ENCODE results near the gene UFD1. TPM values are rescaled to one million over a fixed set of nuclear protein-coding genes. Genes with fewer than 3 reads are reported as not detected.

UFD1 gene
- total and polyA plus RNA-seq, 9 of the 15 experiments (the other 6 are each of a cell fraction or from before 2014, with no cell fraction given) = 238 to 645 (median 363) TPM

GRCh38 chr22:19492504-19493174 is 13.6 kb upstream of the UFD1 start (continued):
- TF ChIP-seq, protein P1, sequence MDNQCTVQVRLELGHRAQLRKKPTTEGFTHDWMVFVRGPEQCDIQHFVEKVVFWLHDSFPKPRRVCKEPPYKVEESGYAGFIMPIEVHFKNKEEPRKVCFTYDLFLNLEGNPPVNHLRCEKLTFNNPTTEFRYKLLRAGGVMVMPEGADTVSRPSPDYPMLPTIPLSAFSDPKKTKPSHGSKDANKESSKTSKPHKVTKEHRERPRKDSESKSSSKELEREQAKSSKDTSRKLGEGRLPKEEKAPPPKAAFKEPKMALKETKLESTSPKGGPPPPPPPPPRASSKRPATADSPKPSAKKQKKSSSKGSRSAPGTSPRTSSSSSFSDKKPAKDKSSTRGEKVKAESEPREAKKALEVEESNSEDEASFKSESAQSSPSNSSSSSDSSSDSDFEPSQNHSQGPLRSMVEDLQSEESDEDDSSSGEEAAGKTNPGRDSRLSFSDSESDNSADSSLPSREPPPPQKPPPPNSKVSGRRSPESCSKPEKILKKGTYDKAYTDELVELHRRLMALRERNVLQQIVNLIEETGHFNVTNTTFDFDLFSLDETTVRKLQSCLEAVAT (IDR thresholded peaks at IDR 0.05) = no peak
- no peak for TF ChIP-seq ZNF717 (CRISPR knock-in tag; IDR thresholded peaks at IDR 0.05)
- TF ChIP-seq RUNX1 (IDR thresholded peaks at IDR 0.05; ENCODE audit: low read depth) = no peak
- TF ChIP-seq COPS2 (conservative IDR thresholded peaks at IDR 0.05) = no peak
- TF ChIP-seq, protein P2, sequence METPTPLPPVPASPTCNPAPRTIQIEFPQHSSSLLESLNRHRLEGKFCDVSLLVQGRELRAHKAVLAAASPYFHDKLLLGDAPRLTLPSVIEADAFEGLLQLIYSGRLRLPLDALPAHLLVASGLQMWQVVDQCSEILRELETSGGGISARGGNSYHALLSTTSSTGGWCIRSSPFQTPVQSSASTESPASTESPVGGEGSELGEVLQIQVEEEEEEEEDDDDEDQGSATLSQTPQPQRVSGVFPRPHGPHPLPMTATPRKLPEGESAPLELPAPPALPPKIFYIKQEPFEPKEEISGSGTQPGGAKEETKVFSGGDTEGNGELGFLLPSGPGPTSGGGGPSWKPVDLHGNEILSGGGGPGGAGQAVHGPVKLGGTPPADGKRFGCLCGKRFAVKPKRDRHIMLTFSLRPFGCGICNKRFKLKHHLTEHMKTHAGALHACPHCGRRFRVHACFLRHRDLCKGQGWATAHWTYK (CRISPR knock-in tag; IDR thresholded peaks at IDR 0.05) = no peak
- TF ChIP-seq POLR2A (conservative IDR thresholded peaks at IDR 0.05) = peak; percentile 41; the same call in 1 of the 2 replicates
- no peak for TF ChIP-seq TCFL5 (CRISPR knock-in tag; conservative IDR thresholded peaks at IDR 0.05)
- no peak for TF ChIP-seq ETS2 (tag; IDR thresholded peaks at IDR 0.05; ENCODE audit: borderline replicate concordance, poor library complexity, severe bottlenecking)
- TF ChIP-seq, protein P3, sequence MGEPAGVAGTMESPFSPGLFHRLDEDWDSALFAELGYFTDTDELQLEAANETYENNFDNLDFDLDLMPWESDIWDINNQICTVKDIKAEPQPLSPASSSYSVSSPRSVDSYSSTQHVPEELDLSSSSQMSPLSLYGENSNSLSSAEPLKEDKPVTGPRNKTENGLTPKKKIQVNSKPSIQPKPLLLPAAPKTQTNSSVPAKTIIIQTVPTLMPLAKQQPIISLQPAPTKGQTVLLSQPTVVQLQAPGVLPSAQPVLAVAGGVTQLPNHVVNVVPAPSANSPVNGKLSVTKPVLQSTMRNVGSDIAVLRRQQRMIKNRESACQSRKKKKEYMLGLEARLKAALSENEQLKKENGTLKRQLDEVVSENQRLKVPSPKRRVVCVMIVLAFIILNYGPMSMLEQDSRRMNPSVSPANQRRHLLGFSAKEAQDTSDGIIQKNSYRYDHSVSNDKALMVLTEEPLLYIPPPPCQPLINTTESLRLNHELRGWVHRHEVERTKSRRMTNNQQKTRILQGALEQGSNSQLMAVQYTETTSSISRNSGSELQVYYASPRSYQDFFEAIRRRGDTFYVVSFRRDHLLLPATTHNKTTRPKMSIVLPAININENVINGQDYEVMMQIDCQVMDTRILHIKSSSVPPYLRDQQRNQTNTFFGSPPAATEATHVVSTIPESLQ (CRISPR knock-in tag; IDR thresholded peaks at IDR 0.05) = no peak
- no peak for TF ChIP-seq ZNF780A (CRISPR knock-in tag; IDR thresholded peaks at IDR 0.05)
- no peak for TF ChIP-seq ZNF232 (CRISPR knock-in tag; IDR thresholded peaks at IDR 0.05)
- TF ChIP-seq MCM7 (IDR thresholded peaks at IDR 0.05) = no peak
- TF ChIP-seq RAD21 (CRISPR knock-in tag; conservative IDR thresholded peaks at IDR 0.05 in 1 of 2, IDR thresholded peaks at IDR 0.05 in 1 of 2) = no peak
- TF ChIP-seq DMBX1 (CRISPR knock-in tag; IDR thresholded peaks at IDR 0.05; ENCODE audit: borderline replicate concordance) = no peak
- no peak for TF ChIP-seq XRCC3 (IDR thresholded peaks at IDR 0.05)
- TF ChIP-seq MXI1 (IDR thresholded peaks at IDR 0.05; ENCODE audit: low read depth, low read length) = no peak
- TF ChIP-seq RAD51 (IDR thresholded peaks at IDR 0.05; ENCODE audit: borderline replicate concordance, low read depth) = 0 out of 2 replicates have a peak, but pooled peaks have one; percentile 5
- TF ChIP-seq GTF2E2 (tag; IDR thresholded peaks at IDR 0.05) = no peak
- TF ChIP-seq BRD9 (IDR thresholded peaks at IDR 0.05; ENCODE audit: low read depth, partially characterized antibody) = no peak
- no peak for TF ChIP-seq ZC3H8 (IDR thresholded peaks at IDR 0.05)
- TF ChIP-seq ZNF316 (IDR thresholded peaks at IDR 0.05) = no peak
- TF ChIP-seq KDM2B (CRISPR knock-in tag; IDR thresholded peaks at IDR 0.05) = no peak
- 0 out of 2 replicates have a peak, but pooled peaks have one; percentile 31 for TF ChIP-seq LCOR (CRISPR knock-in tag; IDR thresholded peaks at IDR 0.05)
- no peak for TF ChIP-seq E2F3 (CRISPR knock-in tag; IDR thresholded peaks at IDR 0.05)
- no peak for TF ChIP-seq RNF2 (IDR thresholded peaks at IDR 0.05)
- no peak for TF ChIP-seq ELF2 (CRISPR knock-in tag; IDR thresholded peaks at IDR 0.05)
